GM06990 (cell line): ENCODE measurements around the gene POFUT2.

Experiments used
- DNase-seq: peaks from one replicate; pipeline ENCODE4 v3.0.0-alpha.2; 2011; ENCODE audit not compliant: insufficient read length; ENCODE audit errors: extremely low read depth
- H3K27me3 ChIP-seq: replicated peaks from 2 replicates; pipeline ENCODE4 v1.6.0; 2011; ENCODE audit warnings: low read length; ENCODE audit not compliant: control insufficient read depth, insufficient read depth
- H3K36me3 ChIP-seq: 2 replicates; pipeline ENCODE4 v1.5.1; 2011; ENCODE audit warnings: low read length; ENCODE audit not compliant: control insufficient read depth, insufficient read depth
- H3K4me3 ChIP-seq: replicated peaks from 2 replicates; pipeline ENCODE4 v1.5.1; 2011; ENCODE audit warnings: low read depth, mild to moderate bottlenecking, control low read depth, low read length
- CTCF ChIP-seq: IDR thresholded peaks from 2 replicates; pipeline ENCODE4 v1.5.1; 2011; ENCODE audit warnings: low read length, control low read depth, mild to moderate bottlenecking, inconsistent platforms; ENCODE audit not compliant: insufficient read depth, poor library complexity, severe bottlenecking

POFUT2 gene

GRCh38 chr21:45217010-45217409 is 70.7 kb downstream of the POFUT2 start:
- Histone ChIP-seq H3K4me3 (no peak overlapping the region), H3K36me3 (no peaks in the 10 kb centered on the region), H3K27me3 (0 out of 2 replicates have a peak, but pooled peaks cover 2% of the 10 kb centered on the region)
- TF ChIP-seq CTCF = no peak
- DNase-seq = no peak

- H3K4me3 ChIP-seq = no peak overlapping the region
- 0 out of 2 replicates have a peak, but pooled peaks cover 2% of the 10 kb centered on the region for H3K27me3 ChIP-seq
- no peak for DNase-seq
- no peaks in the 10 kb centered on the region for H3K36me3 ChIP-seq
- no peak for TF ChIP-seq CTCF
Observed at GRCh38 chr21:45215213-45215612, 72.5 kb downstream of the POFUT2 start.
